ENCODE results near the gene DSE.

The DSE gene

DNA sequence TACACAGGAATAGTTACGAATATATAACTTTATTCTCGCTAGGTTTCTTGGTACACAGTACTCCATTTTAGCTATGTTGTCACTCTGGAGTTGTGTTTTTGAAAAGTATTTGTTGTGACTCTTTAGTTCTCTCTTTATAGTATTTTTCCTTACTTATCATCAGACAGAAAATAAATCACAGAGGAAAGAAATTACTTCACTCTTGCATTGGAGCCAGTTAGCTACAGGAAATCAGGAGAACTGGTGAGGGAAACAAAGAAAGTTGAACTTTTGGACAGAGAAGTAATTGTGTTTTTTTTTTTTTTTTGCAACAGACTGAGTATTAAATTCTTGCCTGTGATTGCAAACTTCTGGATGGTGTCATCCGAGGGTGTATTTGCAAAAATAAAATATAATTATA lies 33.9 kb downstream of the DSE start:
- peak; percentile 41 for DNase-seq (ENCODE audit: low read depth, low spot score)
- in situ Hi-C loops (cut with HindIII; ENCODE audit: low sequenced_read_pairs) = no loop called here
- H3K4me3 ChIP-seq (ENCODE audit: low read depth, low read length) = no peak overlapping the region
- no peak for TF ChIP-seq CTCF (IDR thresholded peaks at IDR 0.05; ENCODE audit: low read depth, low read length)

- in situ Hi-C loops (cut with HindIII; ENCODE audit: low sequenced_read_pairs) = no loop called here
- no peak for TF ChIP-seq CTCF (IDR thresholded peaks at IDR 0.05; ENCODE audit: low read depth, low read length)
- H3K4me3 ChIP-seq (ENCODE audit: low read depth, low read length) = no peak overlapping the region
- DNase-seq (ENCODE audit: low read depth, low spot score) = peak; percentile 77
Observed at GRCh38 chr6:116405138-116405537, 34.4 kb downstream of the DSE start.

DNA sequence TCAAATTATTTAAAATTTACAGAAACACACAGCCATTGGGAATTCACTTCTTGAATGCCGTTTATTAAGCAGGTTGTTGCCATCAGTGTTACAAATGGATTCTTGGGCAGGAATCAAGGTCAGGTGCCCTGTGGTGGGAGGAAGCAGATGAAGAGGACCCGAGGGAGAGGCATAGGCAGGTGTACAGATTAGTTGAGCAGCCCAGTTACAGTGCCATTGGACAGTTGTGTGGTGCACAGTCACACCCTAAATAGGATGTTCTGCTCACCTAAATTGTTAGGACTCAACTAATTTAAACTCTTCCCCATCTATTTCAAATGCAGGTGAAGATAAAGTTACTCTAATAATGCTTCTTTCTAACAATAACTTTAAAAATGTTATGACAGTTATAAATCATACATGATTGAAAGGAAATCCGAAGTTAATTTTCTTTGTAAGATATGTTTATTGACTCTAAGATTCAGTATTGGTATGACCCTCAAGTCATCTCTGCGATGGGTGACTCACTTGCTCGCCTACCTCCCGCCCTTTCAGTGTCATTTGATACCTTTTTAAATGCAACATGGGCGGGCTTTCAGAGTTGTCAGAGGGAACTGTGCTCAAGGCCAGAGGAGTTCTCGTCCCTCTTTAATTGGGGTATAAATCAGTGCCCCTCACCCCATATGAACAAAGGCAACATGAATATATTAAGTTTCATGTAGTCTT lies 35.1 kb downstream of the DSE start:
- H3K4me3 ChIP-seq (ENCODE audit: low read depth, low read length) = no peak overlapping the region
- no peak for TF ChIP-seq CTCF (IDR thresholded peaks at IDR 0.05; ENCODE audit: low read depth, low read length)
- in situ Hi-C loops (cut with HindIII; ENCODE audit: low sequenced_read_pairs) = no loop called here
- peak; percentile 77 for DNase-seq (ENCODE audit: low read depth, low spot score)

GRCh38 chr6:116406678-116407345 lies 36.1 kb downstream of the DSE start:
- DNase-seq (ENCODE audit: low read depth, low spot score) = peak; percentile 81
- in situ Hi-C loops (cut with HindIII; ENCODE audit: low sequenced_read_pairs) = no loop called here
- no peak for TF ChIP-seq CTCF (IDR thresholded peaks at IDR 0.05; ENCODE audit: low read depth, low read length)
- H3K4me3 ChIP-seq (ENCODE audit: low read depth, low read length) = no peak overlapping the region

- in situ Hi-C loops (cut with HindIII; ENCODE audit: low sequenced_read_pairs) = no loop called here
- H3K4me3 ChIP-seq (ENCODE audit: low read depth, low read length) = no peak overlapping the region
- no peak for TF ChIP-seq CTCF (IDR thresholded peaks at IDR 0.05; ENCODE audit: low read depth, low read length)
Observed at GRCh38 chr6:116408491-116408890, 37.7 kb downstream of the DSE start.

DNA sequence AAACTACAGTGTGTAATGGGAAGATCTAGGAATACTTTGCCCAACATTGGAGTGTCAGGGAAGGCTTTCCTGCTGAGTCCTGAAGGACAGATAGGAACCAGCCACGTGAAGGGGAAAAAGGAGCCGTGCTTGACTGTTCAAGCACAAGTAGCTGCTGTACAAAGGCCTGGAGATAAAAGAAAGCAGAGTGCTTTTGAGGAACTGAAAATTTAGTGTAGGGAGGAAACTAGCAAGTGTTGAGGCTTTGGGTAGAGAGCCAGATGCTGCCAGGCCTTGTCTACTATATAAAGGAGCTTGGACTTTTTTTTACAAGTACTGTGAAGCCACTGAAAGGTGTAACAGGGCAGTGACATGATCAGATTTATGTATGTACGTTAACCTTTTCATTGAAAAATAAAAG lies 39.0 kb downstream of the DSE start:
- DNase-seq (ENCODE audit: low read depth, low spot score) = no peak
- no peak for TF ChIP-seq CTCF (IDR thresholded peaks at IDR 0.05; ENCODE audit: low read depth, low read length)
- in situ Hi-C loops (cut with HindIII; ENCODE audit: low sequenced_read_pairs) = no loop called here
- no peak overlapping the region for H3K4me3 ChIP-seq (ENCODE audit: low read depth, low read length)

More at GRCh38 chr6:116408491-116408890, 37.7 kb downstream of the DSE start:
- no peak for DNase-seq (ENCODE audit: low read depth, low spot score)
